Epidermal melanocyte (primary cell): Measurements from ENCODE around the gene BNIP2.
"Not testable (repeated sequence)": the region's sequence is repeated elsewhere in the genome, so short reads cannot be mapped to it uniquely, and the experiment has no call there.

Source experiments
- DNase-seq: peaks from one replicate; pipeline ENCODE4 v3.0.0; 2011; ENCODE audit warnings: low spot score; ENCODE audit not compliant: insufficient read length

The BNIP2 gene

GRCh38 chr15:59688423-59688781 lies 718 bp downstream of the BNIP2 start:
- no peak for DNase-seq

- no peak for DNase-seq
These were observed 1.3 kb downstream of the BNIP2 start for GRCh38 chr15:59687836-59688235.

- DNase-seq: no peak
These were observed 2.7 kb downstream of the BNIP2 start for GRCh38 chr15:59686389-59686788.

GRCh38 chr15:59685737-59686297 lies 3.3 kb downstream of the BNIP2 start:
- DNase-seq: no peak

- DNase-seq: no peak
These were observed 8.2 kb downstream of the BNIP2 start for GRCh38 chr15:59680870-59681269.

- DNase-seq: no peak
These were observed 8.8 kb downstream of the BNIP2 start for GRCh38 chr15:59680346-59680745.

GRCh38 chr15:59678620-59679019 lies 10.5 kb downstream of the BNIP2 start:
- no peak for DNase-seq

GRCh38 chr15:59678172-59678571 lies 10.9 kb downstream of the BNIP2 start:
- no peak for DNase-seq

GRCh38 chr15:59676565-59676964 lies 12.6 kb downstream of the BNIP2 start:
- DNase-seq: no peak

- no peak for DNase-seq
These were observed 14.7 kb downstream of the BNIP2 start for GRCh38 chr15:59674361-59674877.

GRCh38 chr15:59668556-59668955 lies 20.6 kb downstream of the BNIP2 start:
- DNase-seq: no peak

GRCh38 chr15:59662260-59662659 lies 26.9 kb downstream of the BNIP2 start:
- DNase-seq: no peak

GRCh38 chr15:59659366-59659765 lies 29.8 kb downstream of the BNIP2 start:
- no peak for DNase-seq

- no peak for DNase-seq
These were observed 31.4 kb downstream of the BNIP2 start for GRCh38 chr15:59657635-59658125.

GRCh38 chr15:59656897-59657634 lies 32.1 kb downstream of the BNIP2 start, which contains the start of gene GTF2A2:
Gene GTF2A2, minus strand, starts transcription at chr15:59657515. Its CDS starts 5,238 bp downstream, at chr15:59652277.
- peak; percentile 78 for DNase-seq

GRCh38 chr15:59654046-59654445 lies 35.1 kb downstream of the BNIP2 start:
- DNase-seq: no peak

- DNase-seq: no peak
These were observed 39.5 kb downstream of the BNIP2 start for GRCh38 chr15:59649603-59650002.

- no peak for DNase-seq
These were observed 42.0 kb downstream of the BNIP2 start for GRCh38 chr15:59647085-59647484.

GRCh38 chr15:59646277-59646676 lies 42.8 kb downstream of the BNIP2 start:
- DNase-seq: no peak

- not testable (repeated sequence) for DNase-seq
These were observed 43.3 kb downstream of the BNIP2 start for GRCh38 chr15:59645812-59646211.

- no peak for DNase-seq
These were observed 44.4 kb downstream of the BNIP2 start for GRCh38 chr15:59644756-59645155.

GRCh38 chr15:59642351-59642750 lies 46.8 kb downstream of the BNIP2 start:
- DNase-seq: no peak

GRCh38 chr15:59637507-59637906 lies 51.6 kb downstream of the BNIP2 start:
- not testable (repeated sequence) for DNase-seq
